Activated effector memory CD4-positive, alpha-beta T cell treated with Interleukin-2 at 50 U/mL for 16 hours (primary cell): ENCODE measurements around the gene KCTD21.

Experiments used
- DNase-seq: peaks from one replicate; pipeline ENCODE4 v3.0.0-alpha.2; 2020

KCTD21 gene

DNA sequence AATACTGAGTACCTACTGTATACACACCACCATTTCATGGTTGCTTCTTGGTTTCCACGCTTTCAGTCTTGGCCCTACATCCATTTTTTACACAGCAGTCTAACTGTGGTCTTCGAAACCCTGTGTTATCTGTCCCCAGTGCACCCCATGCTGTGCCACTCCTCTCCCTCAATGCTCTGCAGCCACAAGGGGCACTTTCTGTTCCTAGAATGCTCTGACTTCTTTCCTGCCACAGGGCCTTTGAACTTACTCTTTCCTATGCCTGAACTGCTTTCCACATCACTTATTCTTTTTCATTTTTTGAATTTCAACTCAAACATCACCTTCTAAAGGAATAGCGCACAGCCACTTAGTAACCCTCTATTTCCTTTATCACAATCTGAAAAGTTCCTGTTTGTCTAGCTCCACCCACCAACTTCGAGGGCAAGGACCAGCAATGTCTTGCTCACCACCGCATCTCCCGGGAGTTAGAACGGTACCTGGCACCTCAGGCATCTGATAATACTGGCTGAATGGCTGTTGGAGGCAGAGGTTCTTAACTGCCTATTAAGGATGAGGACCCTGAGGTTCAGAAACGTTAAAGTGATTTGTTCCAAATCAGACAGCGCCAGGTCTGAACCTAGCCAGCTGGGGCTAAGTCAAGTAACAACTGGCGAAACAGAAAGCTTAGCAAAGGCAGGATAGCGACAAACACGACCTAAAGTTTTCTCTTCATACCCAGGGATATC is 49.6 kb downstream of the KCTD21 start:
- DNase-seq, result no peak

DNA sequence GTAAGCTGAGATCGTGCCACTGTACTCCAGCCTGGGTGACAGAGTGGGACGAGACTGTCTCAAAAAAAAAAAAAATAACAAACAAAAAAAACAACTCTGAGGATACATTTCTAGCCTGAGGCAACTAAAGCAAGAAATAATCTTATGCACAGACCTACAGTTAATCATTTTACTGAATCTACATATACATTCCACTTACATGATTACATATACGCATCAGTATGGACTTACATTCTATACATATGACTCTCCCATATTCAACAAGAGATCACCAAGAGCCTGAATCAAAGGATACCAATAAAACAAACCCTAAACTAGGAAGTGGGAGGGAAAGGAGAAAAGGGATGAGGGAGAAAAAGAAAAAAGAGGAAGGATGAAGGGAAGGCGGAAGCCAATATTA is 50.1 kb downstream of the KCTD21 start:
- no peak for DNase-seq

DNA sequence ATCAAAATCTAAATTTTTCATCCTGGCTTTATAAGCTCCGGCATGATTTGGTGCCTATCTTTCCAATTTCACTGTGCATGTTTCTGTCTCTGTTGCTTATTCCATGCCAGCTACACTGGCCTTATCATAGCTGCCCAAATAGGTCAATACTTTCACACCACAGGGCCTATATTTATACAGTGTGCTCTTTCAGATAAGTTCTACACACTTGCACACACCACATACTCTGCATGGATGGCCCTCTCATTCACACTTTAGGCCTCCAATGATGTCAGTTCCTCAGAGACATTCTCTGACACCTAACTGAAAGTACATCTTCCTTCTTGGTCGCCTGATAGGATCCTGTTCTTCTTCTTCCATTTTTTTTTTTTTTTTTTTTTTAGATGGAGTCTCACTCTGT is 56.0 kb downstream of the KCTD21 start:
- no peak for DNase-seq

DNA sequence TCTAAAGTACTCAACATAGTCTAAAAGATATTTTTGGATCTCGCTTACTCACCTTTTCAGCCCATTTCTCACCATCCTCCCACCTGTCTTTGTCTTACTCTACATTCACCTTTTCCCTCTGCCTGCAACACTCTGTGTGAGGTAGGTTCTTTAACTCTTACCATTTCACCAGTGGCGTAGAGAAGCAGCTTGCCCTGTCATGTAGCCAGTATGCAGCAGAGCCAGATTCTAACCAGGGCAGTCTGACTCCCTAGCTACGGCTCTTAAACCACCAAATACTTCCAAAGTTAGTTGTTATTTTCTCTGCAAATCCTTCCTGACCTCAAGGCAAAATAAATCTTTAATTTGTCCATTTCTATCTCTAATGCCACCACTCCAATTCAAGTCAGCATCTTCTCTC is 56.5 kb downstream of the KCTD21 start:
- no peak for DNase-seq

DNA sequence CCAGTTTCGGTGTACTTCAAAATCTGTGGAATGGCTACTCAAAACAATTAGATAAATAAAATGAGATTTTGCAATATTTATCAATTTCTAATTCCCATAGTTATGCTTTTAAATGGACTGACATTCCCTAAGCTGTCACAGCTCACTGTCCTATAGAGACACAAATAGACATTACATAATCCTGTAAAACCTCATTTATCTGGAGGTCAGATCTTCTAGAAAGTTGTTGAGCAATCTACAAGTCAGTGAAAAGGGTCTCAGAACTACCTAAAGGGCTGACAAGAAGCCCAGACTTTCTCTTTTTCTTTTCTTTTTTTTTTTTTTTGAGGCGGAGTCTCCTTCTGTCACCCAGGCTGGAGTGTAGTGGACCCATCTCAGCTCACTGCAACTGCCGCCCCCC is 61.0 kb downstream of the KCTD21 start:
- no peak for DNase-seq
